Measurements from ENCODE around the gene HDGF.
"Not testable (repeated sequence)": the region's sequence is repeated elsewhere in the genome, so short reads cannot be mapped to it uniquely, and the experiment has no call there.

HDGF gene

DNA sequence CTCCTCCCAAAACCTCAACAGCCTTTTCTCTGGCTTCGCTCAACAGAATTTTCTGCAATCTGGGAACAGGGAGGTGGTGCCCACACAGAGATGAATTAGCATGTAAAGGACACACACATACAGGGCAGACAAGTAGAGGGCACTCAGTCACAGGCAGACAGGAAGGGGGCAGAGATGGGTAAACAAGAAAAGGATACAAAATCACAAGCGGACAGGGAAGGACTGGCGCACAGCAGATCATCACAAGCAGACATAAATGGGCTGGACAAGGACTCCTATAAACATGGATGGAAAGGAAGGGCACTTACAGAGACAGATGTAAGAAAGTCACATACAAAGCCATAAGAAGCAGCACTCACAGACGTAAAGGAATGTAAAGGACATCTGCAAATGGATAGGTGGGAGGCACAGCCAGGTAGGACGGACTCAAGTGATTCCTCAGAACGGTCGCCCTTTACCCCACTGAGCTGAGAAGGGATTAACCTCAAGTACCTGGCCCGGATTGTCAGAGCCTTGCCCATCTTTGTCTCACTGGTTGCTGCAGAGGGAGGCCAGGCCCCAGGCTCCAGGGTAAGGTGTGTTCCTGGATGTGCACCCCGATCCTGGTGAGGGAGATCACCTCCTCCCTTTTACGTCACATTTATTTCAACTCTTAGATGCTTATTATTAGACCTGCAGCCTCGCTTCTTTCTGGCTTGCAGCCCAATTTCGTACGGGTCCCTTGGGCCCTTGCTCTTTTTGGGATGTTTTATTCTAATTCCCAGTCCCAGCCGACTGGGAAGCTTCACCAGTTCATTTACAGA lies 15.0 kb upstream of the HDGF start:
- no peak for DNase-seq

DNA sequence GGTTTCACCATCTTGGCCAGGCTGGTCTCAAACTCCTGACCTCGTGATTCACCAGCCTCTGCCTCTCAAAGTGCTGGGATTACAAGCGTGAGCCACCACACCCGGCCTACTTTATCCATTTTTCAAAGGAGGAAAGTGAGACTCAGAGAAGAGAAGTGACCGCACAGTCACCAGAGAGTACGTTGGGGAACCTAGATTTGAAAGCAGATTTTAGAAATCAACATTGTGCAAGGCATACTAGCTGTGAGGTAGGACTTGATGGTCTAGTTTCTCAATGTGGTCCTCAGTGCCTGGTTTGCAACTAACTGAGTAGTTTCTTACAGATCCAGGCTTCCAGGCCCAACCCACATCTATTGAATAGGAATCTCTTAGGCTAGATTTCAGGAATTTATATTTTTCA lies 14.2 kb upstream of the HDGF start:
- no peak for DNase-seq

- DNase-seq, result not testable (repeated sequence)
Measured at GRCh38 chr1:156765136-156765535, 13.7 kb upstream of the HDGF start.

- DNase-seq, result no peak
Measured at GRCh38 chr1:156760796-156761104, 9.3 kb upstream of the HDGF start.

GRCh38 chr1:156760092-156760795 lies 8.8 kb upstream of the HDGF start:
- DNase-seq, result no peak

- not testable (repeated sequence) for DNase-seq
Measured at GRCh38 chr1:156757572-156758253, 6.2 kb upstream of the HDGF start.

DNA sequence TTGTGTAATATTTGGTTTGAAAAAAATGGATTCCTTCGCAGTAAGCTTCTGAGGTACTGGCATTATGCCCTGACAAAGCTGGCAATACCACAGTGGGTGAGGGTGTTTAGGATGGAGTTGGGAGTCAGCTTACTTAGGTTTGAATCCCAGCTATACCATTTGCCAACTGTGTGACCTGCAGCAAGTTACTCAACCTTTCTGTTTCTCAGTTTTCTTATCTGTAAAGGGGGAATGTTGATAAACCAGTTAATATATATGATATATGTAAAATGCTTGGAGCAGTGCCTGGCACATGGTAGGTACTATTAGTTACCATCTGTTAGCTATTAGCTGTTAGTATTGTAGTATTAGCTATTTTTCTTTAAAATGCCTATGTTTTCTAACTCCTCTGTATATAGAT lies 4.9 kb upstream of the HDGF start:
- no peak for DNase-seq

DNA sequence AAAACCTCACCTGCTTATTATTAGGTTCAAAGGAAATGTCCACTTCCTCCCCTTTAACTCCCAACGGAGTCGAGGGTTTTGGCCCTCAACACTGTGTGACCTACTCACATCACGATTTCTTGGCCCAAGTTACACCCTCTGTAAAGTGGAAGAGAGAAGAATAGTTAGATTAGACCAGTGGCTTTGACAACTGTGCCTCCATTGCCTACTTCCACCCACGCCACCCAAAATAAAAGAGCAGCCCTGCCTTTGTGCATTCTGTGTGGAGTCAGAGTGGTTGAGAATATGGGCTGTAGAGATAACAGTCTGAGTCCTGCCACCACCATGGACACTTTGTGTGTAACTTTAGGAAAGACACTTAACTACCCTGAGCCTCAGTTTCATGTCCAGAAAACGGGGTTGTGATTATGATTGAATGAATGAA lies 4.1 kb upstream of the HDGF start:
- no peak for DNase-seq

- no peak for DNase-seq
Measured at GRCh38 chr1:156754219-156754618, 2.7 kb upstream of the HDGF start.

DNA sequence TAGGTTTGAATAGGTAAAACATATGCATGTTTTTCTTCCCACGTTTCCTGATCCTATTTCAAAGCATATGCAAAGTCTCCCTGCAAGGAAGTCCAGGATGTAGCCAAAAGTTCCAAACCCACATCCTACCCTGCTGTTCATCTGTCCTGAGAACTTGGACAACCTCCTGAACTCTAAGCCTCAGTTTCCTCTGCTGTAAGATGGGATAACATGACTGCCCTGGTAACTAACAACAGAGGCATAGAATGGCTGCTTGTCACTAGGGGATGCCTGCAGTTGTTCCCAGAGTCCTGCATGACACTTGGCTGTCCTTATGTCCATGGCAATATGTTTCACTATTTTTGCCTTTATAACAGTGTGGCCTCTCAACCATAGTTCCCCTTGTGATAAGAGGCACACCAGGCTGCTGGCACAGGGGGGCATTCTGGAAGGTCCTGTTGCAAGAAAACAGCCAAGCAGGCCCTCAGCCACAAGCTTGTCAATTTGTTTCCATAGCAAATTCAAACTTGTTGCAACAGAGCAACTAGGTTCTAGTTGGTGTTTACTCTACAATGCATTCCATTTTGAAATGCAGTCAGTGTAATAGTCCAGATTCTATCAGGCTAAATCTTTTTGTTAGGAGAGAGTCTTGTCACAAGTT lies 1.5 kb upstream of the HDGF start:
- no peak for DNase-seq

DNA sequence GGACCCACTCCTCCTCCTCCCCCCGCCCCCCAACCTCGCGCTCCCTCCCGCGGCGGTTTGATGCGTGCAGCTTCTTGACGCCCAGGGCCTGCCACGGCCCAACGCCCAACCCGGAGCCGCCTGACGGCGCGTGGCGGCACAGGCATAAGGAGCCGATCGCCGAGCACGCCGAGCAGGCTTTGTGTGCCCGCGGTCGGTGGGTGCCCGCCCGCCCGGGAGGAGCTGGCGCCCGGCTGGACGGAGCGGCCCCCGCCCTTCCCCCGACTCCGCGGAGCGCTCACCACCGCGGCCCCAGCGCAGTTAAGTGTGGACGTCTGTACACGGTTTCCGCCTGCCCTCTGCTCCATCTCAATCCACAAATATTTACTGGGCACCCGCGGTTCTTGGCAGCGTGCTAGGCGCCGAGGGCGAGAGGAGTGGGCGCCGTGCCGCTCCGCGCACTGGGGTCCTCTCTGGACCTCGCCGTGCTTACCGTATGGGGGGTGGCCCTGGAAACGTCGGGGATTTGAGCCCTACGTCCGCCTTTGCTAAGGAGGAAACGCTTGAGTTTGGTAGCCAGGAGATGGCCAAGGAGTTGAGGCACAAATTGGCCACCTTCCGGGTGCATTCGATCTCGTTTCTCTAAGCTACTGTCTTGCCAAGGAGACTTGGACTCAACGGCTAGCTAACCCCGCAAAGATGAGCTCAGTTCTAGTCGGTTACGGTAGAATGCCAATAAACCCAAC lies 444 bp upstream of the HDGF start:
- DNase-seq, result peak; percentile 97

DNA sequence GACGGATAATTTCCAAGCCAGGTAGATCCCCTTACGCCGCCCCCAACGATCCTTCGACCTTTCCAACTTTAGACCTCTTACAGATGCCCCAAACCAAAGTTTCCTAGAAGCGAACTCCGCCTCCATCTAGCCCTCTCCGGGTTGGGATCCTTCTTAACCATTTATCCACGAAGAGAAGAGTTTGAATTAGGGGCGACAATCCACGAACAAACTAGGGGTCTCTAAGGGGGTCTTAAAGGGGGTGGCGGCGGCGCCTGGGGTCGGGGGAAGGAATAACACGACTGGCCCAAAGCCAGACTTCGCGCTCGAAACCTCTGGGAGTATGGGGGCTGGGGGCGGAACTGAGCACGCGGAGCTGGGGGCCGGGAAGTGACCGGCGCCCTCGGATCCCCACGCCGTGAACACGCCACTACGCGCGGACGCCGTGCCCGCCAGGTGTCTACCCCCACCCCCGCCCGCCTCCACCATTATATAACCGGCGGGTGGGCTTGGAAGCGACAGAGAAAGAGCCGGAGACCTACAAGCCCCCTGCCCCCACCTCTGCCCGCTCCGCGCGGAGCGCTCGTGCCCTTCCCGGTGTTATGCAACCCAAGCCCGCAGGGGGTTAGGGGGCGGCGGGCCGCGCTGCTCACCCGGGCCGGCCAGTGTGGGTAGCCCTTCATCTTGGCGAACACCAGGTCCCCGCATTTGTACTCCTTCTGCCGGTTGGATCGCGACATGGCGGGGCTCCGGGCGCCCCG lies 594 bp downstream of the HDGF start:
- DNase-seq, result peak; percentile 33

DNA sequence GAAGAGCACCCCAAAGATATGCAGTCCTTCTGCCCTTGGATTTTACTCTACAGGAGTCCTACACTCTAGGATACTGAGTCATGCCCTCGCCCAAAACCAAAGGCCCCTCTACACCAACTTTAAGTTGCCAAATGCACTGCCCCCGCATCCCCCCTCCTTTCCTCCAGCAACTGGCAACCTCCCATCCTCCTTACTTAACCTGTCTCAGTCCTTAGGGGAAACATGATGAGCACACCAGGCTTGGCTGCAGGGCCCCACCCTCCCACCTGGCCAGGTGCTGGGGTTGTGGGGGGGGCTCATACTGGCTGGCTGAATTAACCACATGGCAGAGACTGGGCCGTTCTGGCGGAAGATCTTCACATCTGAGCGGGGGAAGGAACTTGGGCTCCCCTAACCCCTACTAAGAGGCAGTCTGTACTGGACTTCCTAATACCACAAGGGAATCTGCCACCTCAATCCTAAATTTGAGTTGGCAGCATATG lies 1.2 kb downstream of the HDGF start:
- no peak for DNase-seq

GRCh38 chr1:156749419-156750118 lies 1.9 kb downstream of the HDGF start:
- DNase-seq, result no peak

GRCh38 chr1:156748670-156749418 lies 2.6 kb downstream of the HDGF start:
- no peak for DNase-seq

DNA sequence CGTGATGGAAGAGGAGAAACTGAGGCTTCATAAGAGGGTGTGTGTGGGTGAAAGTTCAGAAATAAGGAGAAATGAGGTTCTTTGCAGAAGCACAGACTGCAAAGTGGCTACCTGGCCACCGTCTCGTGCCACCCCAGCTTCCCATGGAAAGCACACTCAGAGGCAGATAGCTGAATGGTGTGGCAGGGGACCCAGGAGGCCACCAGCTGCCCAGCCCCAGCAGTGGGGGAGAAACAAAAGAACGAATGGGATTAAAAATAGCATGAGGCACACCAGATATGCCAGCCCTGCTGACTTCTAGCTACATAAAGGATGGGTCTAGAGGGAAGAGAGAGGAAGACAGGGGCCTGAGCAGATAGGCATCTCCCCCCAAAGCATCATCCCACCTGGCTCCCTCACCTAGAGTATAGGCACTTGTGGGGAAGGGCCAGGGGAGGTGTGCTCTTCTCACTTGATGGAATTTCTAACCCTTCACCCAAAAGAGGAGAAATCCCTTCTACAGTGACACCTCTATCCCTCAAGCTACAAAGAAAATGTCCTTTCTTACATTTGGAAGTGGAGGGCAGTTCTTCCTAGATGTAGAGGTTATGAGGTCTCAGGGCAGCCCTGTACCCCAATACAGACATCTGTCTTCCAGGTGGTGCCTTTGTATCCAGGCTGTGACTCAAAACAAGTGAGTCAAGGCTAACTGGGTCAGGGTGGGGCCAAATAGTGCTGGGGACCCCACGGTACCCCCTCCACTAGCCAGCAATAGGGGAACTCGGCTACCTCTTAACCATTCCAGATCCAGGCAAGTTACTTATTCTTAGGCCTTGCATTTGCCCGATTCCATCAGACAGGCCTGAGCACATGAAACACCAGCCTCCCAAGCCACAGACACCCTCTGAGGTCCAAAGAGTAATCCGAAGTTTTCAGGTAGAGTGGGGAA lies 3.5 kb downstream of the HDGF start:
- DNase-seq, result no peak

- DNase-seq, result peak; percentile 68
Measured at GRCh38 chr1:156746728-156747631, 4.5 kb downstream of the HDGF start.

DNA sequence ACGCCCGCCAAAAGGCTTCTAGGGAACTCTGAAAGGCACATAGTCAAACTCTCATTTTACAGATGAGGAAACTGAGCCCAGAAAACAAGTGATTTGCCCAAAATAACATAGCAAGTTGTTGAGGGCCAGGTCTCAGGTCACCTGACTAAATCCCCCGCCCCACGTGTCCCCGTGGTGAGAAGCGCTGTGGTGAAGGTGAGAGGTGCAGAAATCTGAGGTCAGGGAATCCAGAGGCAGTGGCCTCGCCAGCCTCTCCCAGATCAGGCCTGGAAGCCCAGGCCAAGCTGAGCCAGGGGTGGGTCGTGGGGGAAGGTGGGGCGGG lies 5.1 kb downstream of the HDGF start:
- DNase-seq, result no peak
